ENCODE results near the gene COX6A2. TPM values are rescaled to one million over a fixed set of nuclear protein-coding genes. Genes with fewer than 3 reads are reported as not detected.
A peak's percentile ranks its signal among the peaks of the same experiment; 100 is the strongest.

The COX6A2 gene
- total RNA-seq, 1 donor from 2014 or later = not detected

- H3K36me3 Mint-ChIP-seq (ENCODE audit: low read depth, unreplicated experiment) = no peaks in the 10 kb centered on the region
- no peaks in the 10 kb centered on the region for H3K4me1 Mint-ChIP-seq (ENCODE audit: unreplicated experiment)
- no peak for DNase-seq (ENCODE audit: low spot score)
- TF ChIP-seq CTCF (IDR thresholded peaks at IDR 0.05; ENCODE audit: unreplicated experiment) = no peak
- no peaks in the 10 kb centered on the region for H3K9me3 Mint-ChIP-seq (ENCODE audit: unreplicated experiment)
- no peak overlapping the region for H3K4me3 Mint-ChIP-seq (ENCODE audit: unreplicated experiment)
- peak overlapping the region; percentile 6 for H3K27ac Mint-ChIP-seq (ENCODE audit: unreplicated experiment)
- peaks cover 16% of the 10 kb centered on the region for H3K27me3 Mint-ChIP-seq (ENCODE audit: unreplicated experiment)
Observed at GRCh38 chr16:31409433-31409832, 18.7 kb downstream of the COX6A2 start.

- no peaks in the 10 kb centered on the region for H3K36me3 Mint-ChIP-seq (ENCODE audit: low read depth, unreplicated experiment)
- no peak overlapping the region for H3K27ac Mint-ChIP-seq (ENCODE audit: unreplicated experiment)
- no peaks in the 10 kb centered on the region for H3K4me1 Mint-ChIP-seq (ENCODE audit: unreplicated experiment)
- H3K9me3 Mint-ChIP-seq (ENCODE audit: unreplicated experiment) = no peaks in the 10 kb centered on the region
- H3K4me3 Mint-ChIP-seq (ENCODE audit: unreplicated experiment) = no peak overlapping the region
- no peak for TF ChIP-seq CTCF (IDR thresholded peaks at IDR 0.05; ENCODE audit: unreplicated experiment)
- peaks cover 10% of the 10 kb centered on the region for H3K27me3 Mint-ChIP-seq (ENCODE audit: unreplicated experiment)
- DNase-seq (ENCODE audit: low spot score) = no peak
Observed at GRCh38 chr16:31407406-31407805, 20.8 kb downstream of the COX6A2 start.

- Mint-ChIP-seq H3K9me3 (ENCODE audit: unreplicated experiment) (no peaks in the 10 kb centered on the region), H3K4me1 (ENCODE audit: unreplicated experiment) (no peaks in the 10 kb centered on the region), H3K4me3 (ENCODE audit: unreplicated experiment) (no peak overlapping the region), H3K36me3 (ENCODE audit: low read depth, unreplicated experiment) (no peaks in the 10 kb centered on the region), H3K27me3 (ENCODE audit: unreplicated experiment) (peaks cover 10% of the 10 kb centered on the region), H3K27ac (ENCODE audit: unreplicated experiment) (no peak overlapping the region)
- no peak for TF ChIP-seq CTCF (IDR thresholded peaks at IDR 0.05; ENCODE audit: unreplicated experiment)
- DNase-seq (ENCODE audit: low spot score) = no peak
Observed at GRCh38 chr16:31404353-31405064, 23.7 kb downstream of the COX6A2 start.

GRCh38 chr16:31403590-31404352 lies 24.4 kb downstream of the COX6A2 start:
- H3K9me3 Mint-ChIP-seq (ENCODE audit: unreplicated experiment) = no peaks in the 10 kb centered on the region
- H3K4me3 Mint-ChIP-seq (ENCODE audit: unreplicated experiment) = no peak overlapping the region
- no peak for TF ChIP-seq CTCF (IDR thresholded peaks at IDR 0.05; ENCODE audit: unreplicated experiment)
- H3K36me3 Mint-ChIP-seq (ENCODE audit: low read depth, unreplicated experiment) = no peaks in the 10 kb centered on the region
- no peaks in the 10 kb centered on the region for H3K4me1 Mint-ChIP-seq (ENCODE audit: unreplicated experiment)
- no peak for DNase-seq (ENCODE audit: low spot score)
- peaks cover 7% of the 10 kb centered on the region for H3K27me3 Mint-ChIP-seq (ENCODE audit: unreplicated experiment)
- no peak overlapping the region for H3K27ac Mint-ChIP-seq (ENCODE audit: unreplicated experiment)

- Mint-ChIP-seq H3K27ac (ENCODE audit: unreplicated experiment) (no peak overlapping the region), H3K36me3 (ENCODE audit: low read depth, unreplicated experiment) (no peaks in the 10 kb centered on the region), H3K4me3 (ENCODE audit: unreplicated experiment) (no peak overlapping the region), H3K9me3 (ENCODE audit: unreplicated experiment) (no peaks in the 10 kb centered on the region), H3K4me1 (ENCODE audit: unreplicated experiment) (no peaks in the 10 kb centered on the region), H3K27me3 (ENCODE audit: unreplicated experiment) (peaks cover 7% of the 10 kb centered on the region)
- no peak for DNase-seq (ENCODE audit: low spot score)
- no peak for TF ChIP-seq CTCF (IDR thresholded peaks at IDR 0.05; ENCODE audit: unreplicated experiment)
Observed at GRCh38 chr16:31402687-31403086, 25.5 kb downstream of the COX6A2 start.
